ENCODE results near the gene TSPAN9.

TSPAN9 gene

DNA sequence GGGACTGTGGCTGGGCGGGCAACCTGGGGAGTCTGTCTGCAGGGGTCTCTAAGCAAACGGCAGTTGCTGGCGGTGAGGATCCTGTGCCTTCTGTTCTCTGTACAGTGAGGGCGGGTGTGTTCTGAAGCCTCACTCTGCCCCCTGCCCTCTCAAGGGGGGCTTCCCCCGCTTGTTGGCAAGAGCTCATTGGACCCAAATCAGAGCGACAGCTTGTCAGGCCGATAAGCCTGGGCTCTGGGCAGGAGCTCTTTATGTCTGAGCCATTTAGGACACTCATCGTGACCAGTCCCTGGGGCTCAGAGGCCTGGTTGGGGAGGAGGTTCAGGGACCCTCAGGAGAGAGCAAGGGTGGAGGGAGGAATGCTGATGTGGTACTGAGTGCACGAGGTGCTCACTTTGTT, 136.0 kb downstream of the TSPAN9 start:
- Mint-ChIP-seq H3K27ac (no peak overlapping the region), H3K4me3 (no peak overlapping the region), H3K4me1 (peaks cover 53% of the 10 kb centered on the region), H3K27me3 (ENCODE audit: low read depth, poor library complexity) (peaks cover 8% of the 10 kb centered on the region), H3K9me3 (no peaks in the 10 kb centered on the region), H3K36me3 (ENCODE audit: low read depth) (no peaks in the 10 kb centered on the region)
- TF ChIP-seq, protein P1, sequence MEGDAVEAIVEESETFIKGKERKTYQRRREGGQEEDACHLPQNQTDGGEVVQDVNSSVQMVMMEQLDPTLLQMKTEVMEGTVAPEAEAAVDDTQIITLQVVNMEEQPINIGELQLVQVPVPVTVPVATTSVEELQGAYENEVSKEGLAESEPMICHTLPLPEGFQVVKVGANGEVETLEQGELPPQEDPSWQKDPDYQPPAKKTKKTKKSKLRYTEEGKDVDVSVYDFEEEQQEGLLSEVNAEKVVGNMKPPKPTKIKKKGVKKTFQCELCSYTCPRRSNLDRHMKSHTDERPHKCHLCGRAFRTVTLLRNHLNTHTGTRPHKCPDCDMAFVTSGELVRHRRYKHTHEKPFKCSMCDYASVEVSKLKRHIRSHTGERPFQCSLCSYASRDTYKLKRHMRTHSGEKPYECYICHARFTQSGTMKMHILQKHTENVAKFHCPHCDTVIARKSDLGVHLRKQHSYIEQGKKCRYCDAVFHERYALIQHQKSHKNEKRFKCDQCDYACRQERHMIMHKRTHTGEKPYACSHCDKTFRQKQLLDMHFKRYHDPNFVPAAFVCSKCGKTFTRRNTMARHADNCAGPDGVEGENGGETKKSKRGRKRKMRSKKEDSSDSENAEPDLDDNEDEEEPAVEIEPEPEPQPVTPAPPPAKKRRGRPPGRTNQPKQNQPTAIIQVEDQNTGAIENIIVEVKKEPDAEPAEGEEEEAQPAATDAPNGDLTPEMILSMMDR (IDR thresholded peaks at IDR 0.05) = no peak
- no peak for DNase-seq

DNA sequence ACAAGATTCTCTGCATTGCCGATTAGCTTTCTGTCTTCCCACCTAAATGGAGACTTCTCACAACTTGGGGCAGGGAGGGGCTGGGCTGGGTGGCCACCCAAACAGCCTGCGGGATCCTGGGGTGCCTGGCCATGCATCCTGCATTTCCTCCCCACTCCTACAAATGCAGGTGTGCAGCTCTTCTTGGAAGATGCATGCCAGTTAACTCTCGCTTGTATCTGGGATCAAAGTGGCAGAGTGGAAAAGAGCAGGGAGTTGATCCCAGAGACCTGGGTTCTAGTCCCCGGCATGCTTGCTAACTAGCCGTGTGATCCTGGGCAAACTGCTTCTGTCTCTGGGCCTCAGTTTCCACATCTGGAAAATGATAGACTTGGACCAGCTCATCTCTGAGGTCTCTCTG, 136.6 kb downstream of the TSPAN9 start:
- Mint-ChIP-seq H3K27ac (peak overlapping the region; percentile 44), H3K9me3 (no peaks in the 10 kb centered on the region), H3K4me1 (peaks cover 58% of the 10 kb centered on the region), H3K27me3 (ENCODE audit: low read depth, poor library complexity) (peaks cover 8% of the 10 kb centered on the region), H3K36me3 (ENCODE audit: low read depth) (no peaks in the 10 kb centered on the region), H3K4me3 (peak overlapping the region; percentile 7)
- no peak for DNase-seq
- TF ChIP-seq, protein P1 (IDR thresholded peaks at IDR 0.05) = no peak

DNA sequence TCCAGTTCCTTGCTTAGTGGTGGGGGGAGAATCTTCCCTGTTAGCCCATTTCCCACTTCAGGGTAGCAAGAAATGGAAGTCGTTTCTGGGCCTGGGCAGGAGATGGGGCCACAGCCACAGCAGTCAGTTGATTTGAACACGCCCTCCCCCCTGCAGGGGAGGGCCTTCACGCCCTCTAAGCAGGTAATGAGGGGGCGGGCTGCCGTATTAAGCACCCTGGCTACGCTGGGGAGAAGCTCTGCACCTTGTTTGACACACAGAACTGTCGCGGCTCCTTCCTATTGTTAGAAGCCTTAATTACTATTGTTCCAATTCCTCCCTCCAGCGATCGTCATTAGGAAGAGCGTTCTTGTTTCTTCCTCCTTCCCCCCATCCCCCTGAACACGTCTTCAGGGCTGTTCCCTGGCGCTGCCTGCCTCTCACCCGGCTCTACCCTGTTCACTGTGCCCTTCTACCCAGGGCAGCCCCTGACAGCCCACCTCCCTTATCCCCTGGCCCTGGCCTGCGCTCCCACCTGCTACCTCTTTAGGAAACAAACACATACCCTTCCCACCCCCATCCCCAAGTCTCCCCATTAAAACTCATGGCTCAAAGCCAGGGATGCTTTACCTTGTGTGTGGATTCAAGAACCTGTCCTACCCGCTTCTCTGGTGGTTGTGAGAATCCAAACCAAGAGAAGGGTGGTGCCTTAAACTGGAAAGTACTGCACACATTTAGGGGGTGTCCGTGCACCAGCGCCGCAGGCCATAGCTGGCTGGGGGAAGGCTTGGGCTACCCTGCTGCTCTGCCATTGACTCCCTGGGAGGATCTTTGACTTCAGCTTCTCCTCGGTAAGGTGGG, 137.6 kb downstream of the TSPAN9 start:
- Mint-ChIP-seq H3K4me3 (no peak overlapping the region), H3K36me3 (ENCODE audit: low read depth) (no peaks in the 10 kb centered on the region), H3K27me3 (ENCODE audit: low read depth, poor library complexity) (peaks cover 8% of the 10 kb centered on the region), H3K4me1 (peaks cover 66% of the 10 kb centered on the region), H3K27ac (no peak overlapping the region), H3K9me3 (no peaks in the 10 kb centered on the region)
- TF ChIP-seq, protein P1 (IDR thresholded peaks at IDR 0.05) = no peak
- no peak for DNase-seq

DNA sequence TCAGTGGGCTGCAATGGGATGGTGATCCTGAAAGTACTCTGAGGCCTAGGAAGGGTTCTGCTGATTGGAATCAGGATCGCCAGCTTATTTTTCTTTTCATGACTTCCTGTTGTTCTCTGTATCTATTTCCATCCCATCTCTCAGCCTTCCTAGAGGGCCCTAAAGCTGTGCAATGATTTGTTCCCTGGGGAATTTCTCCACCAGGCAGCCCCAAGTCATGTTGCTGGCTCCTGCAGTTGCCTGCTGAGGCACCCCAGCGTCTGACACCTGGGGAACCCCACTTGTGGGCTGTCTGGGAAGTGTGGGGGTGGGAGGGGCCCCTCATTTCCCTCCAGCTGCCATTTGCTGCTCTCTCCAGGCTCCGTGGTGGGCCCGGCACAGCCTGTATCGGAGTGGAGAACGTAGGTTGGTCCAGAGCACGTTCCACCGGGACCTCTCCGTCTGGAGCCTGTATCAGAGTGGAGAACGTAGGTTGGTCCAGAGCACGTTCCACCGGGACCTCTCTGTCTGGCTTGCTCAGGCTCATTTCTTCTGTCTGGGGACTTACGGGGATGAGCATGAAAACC, 138.3 kb downstream of the TSPAN9 start:
- H3K9me3 Mint-ChIP-seq = no peaks in the 10 kb centered on the region
- H3K36me3 Mint-ChIP-seq (ENCODE audit: low read depth) = no peaks in the 10 kb centered on the region
- no peak overlapping the region for H3K4me3 Mint-ChIP-seq
- H3K27me3 Mint-ChIP-seq (ENCODE audit: low read depth, poor library complexity) = peaks cover 11% of the 10 kb centered on the region
- DNase-seq = no peak
- H3K4me1 Mint-ChIP-seq = peaks cover 71% of the 10 kb centered on the region
- TF ChIP-seq, protein P1 (IDR thresholded peaks at IDR 0.05) = no peak
- H3K27ac Mint-ChIP-seq = no peak overlapping the region

DNA sequence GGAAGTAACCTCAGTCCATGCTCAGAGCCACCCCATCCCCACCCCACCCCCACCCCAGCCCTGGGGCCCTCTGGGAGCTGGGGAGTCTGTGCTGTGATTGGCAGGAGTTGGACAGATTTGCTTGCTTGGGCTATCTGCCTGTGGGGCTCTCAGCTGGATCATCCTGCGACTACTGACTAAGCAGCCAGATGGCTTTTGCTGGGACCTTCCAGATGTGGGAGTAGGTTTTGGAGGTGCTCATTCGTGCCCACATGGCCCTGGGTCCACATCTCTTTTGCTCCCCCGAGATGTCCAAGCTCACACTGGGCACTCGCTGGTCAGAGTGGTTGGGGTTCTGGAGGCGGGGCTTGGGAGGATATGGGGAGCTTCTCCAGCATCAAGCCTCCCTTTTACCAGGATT, 138.9 kb downstream of the TSPAN9 start:
- Mint-ChIP-seq H3K4me1 (peaks cover 77% of the 10 kb centered on the region), H3K27ac (no peak overlapping the region), H3K4me3 (no peak overlapping the region), H3K36me3 (ENCODE audit: low read depth) (no peaks in the 10 kb centered on the region), H3K9me3 (no peaks in the 10 kb centered on the region), H3K27me3 (ENCODE audit: low read depth, poor library complexity) (peaks cover 11% of the 10 kb centered on the region)
- TF ChIP-seq, protein P1 (IDR thresholded peaks at IDR 0.05) = no peak
- no peak for DNase-seq
